ENCODE results near the gene PPP1R12B. TPM values are rescaled to one million over a fixed set of nuclear protein-coding genes. Genes with fewer than 3 reads are reported as not detected.
"Not testable (repeated sequence)": the region's sequence is repeated elsewhere in the genome, so short reads cannot be mapped to it uniquely, and the experiment has no call there.

The PPP1R12B gene
- total and polyA plus RNA-seq, 2 experiments from 2014 or later, result 8.1 to 15.0 TPM

DNA sequence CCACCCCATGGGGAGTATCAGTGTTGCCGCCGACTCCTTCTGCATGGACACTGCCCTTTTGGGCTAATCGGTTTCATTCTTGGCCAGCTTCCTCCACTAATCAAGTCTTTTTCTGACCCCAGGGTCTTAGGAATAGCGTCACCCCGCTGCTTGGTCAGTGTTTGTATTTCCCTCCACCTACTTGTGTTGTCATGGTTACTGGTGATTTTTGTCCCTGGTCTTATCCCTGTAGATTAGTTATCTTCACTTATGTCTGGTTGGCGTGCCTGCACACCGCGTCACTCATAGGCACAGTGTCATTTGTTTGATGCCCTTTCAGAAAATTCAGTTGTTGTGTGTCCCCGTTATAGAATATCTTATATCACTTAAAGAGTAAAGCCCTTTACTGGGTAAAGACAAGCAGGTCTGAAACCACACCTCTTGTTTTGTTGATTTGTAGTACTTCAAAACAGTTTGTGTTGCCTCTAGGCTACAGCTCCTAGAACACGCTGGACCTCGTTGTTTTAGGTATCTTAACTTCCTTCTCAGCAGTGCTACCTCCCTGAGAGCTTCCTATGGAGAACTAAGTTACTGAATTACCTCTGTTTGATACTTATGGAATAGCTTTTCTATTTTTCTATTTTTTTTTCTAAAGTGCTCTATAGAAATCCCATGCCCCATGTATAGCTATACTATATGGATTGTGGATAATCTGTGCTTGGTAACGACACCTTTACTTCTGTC is 868 bp downstream of the PPP1R12B start:
- H3K79me2 ChIP-seq, result peaks cover 54% of the 10 kb centered on the region

GRCh38 chr1:202351725-202352124 is 3.2 kb downstream of the PPP1R12B start:
- H3K4me3 ChIP-seq, result no peak overlapping the region

More for the DNA sequence above, 868 bp downstream of the PPP1R12B start:
- Histone ChIP-seq H3K9me2 (replicated peaks; ENCODE audit: insufficient read depth) (no peaks in the 10 kb centered on the region), H3K4me1 (ENCODE audit: insufficient read depth) (peaks cover 7% of the 10 kb centered on the region), H3K27me3 (no peaks in the 10 kb centered on the region), H3K4me2 (peak overlapping the region; percentile 88), H3K27ac (peak overlapping the region; percentile 81), H3K4me3 (peak overlapping the region; percentile 56), H3K36me3 (replicated peaks; ENCODE audit: insufficient read depth, low read depth) (no peaks in the 10 kb centered on the region), H2AFZ (peak overlapping the region; percentile 70), H4K20me1 (ENCODE audit: insufficient read depth, poor library complexity, severe bottlenecking) (peaks cover 3% of the 10 kb centered on the region), H3K9me3 (ENCODE audit: low read depth) (no peaks in the 10 kb centered on the region)
- TF ChIP-seq EZH2phosphoT487 (IDR thresholded peaks at IDR 0.05; ENCODE audit: low read depth, severe bottlenecking, unreplicated experiment), result no peak
- TF ChIP-seq EZH2 (IDR thresholded peaks at IDR 0.05; ENCODE audit: borderline replicate concordance), result no peak
- no peak for TF ChIP-seq CTCF (IDR thresholded peaks at IDR 0.05; ENCODE audit: poor library complexity)
- 7% methylated on average over 12 of the region's 12 CpGs for WGBS (ENCODE audit: low lambda C conversion rate, missing lambda C conversion rate)
- peak; percentile 48 for DNase-seq (ENCODE audit: low spot score)

GRCh38 chr1:202352583-202353197 is 4.2 kb downstream of the PPP1R12B start:
- H3K79me2 ChIP-seq, result peaks cover 75% of the 10 kb centered on the region
- H2AFZ ChIP-seq; H3K4me1 ChIP-seq (ENCODE audit: insufficient read depth); H3K27ac ChIP-seq; DNase-seq (ENCODE audit: low spot score); H3K27me3 ChIP-seq; H3K9me3 ChIP-seq (ENCODE audit: low read depth); H4K20me1 ChIP-seq (ENCODE audit: insufficient read depth, poor library complexity, severe bottlenecking); H3K4me2 ChIP-seq; H3K36me3 ChIP-seq (replicated peaks; ENCODE audit: insufficient read depth, low read depth); H3K4me3 ChIP-seq; H3K9me2 ChIP-seq (replicated peaks; ENCODE audit: insufficient read depth): not testable (repeated sequence)
- WGBS (ENCODE audit: low lambda C conversion rate, missing lambda C conversion rate), result 94% methylated on average over 11 of the region's 11 CpGs

More at GRCh38 chr1:202351725-202352124, 3.2 kb downstream of the PPP1R12B start:
- no peaks in the 10 kb centered on the region for H3K9me2 ChIP-seq (replicated peaks; ENCODE audit: insufficient read depth)
- WGBS (ENCODE audit: low lambda C conversion rate, missing lambda C conversion rate), result 73% methylated on average over 2 of the region's 2 CpGs
- no peaks in the 10 kb centered on the region for H3K9me3 ChIP-seq (ENCODE audit: low read depth)
- H3K79me2 ChIP-seq, result peaks cover 67% of the 10 kb centered on the region
- no peak overlapping the region for H3K27ac ChIP-seq
- H3K4me2 ChIP-seq, result no peak overlapping the region
- peaks cover 3% of the 10 kb centered on the region for H4K20me1 ChIP-seq (ENCODE audit: insufficient read depth, poor library complexity, severe bottlenecking)
- TF ChIP-seq CTCF (IDR thresholded peaks at IDR 0.05; ENCODE audit: poor library complexity) (no peak), EZH2phosphoT487 (IDR thresholded peaks at IDR 0.05; ENCODE audit: low read depth, severe bottlenecking, unreplicated experiment) (no peak), EZH2 (IDR thresholded peaks at IDR 0.05; ENCODE audit: borderline replicate concordance) (no peak)
- no peaks in the 10 kb centered on the region for H3K27me3 ChIP-seq
- H2AFZ ChIP-seq, result no peak overlapping the region
- H3K4me1 ChIP-seq (ENCODE audit: insufficient read depth), result peaks cover 7% of the 10 kb centered on the region
- no peak for DNase-seq (ENCODE audit: low spot score)
- no peaks in the 10 kb centered on the region for H3K36me3 ChIP-seq (replicated peaks; ENCODE audit: insufficient read depth, low read depth)

DNA sequence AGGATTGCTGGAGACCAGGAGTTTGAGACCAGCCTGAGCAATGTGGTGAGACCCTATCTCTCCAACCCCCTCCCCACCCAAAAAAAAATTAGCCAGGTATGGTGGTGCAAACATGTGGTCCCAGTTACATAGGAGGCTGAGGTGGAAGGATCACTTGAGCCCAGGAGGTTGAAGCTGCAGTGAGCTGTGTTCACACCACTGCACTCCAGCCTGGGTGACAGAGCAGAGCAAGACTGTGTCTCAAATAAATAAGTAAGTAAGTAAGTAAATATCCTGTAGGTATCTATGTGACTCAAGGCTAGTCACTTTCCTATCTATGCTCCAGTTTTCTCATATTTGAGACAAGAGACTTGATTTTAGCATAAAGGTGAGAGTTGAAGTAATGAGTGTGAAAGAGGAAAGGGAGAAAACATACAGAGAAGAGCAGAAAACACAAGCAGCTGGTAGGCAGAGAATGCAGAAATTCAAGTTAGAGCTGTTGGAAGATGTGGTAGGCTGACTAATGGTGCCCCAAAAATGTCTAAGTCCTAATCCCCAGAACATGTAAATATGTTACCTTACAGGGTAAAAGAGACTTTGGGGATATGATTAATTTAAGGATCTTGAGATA is 7.5 kb downstream of the PPP1R12B start:
- H2AFZ ChIP-seq, result no peak overlapping the region
- no peak overlapping the region for H3K4me2 ChIP-seq
- peaks cover 84% of the 10 kb centered on the region for H3K79me2 ChIP-seq
- H4K20me1 ChIP-seq (ENCODE audit: insufficient read depth, poor library complexity, severe bottlenecking), result no peaks in the 10 kb centered on the region
- TF ChIP-seq EZH2phosphoT487 (IDR thresholded peaks at IDR 0.05; ENCODE audit: low read depth, severe bottlenecking, unreplicated experiment), result no peak
- H3K27ac ChIP-seq, result peak overlapping the region; percentile 10
- no peaks in the 10 kb centered on the region for H3K27me3 ChIP-seq
- no peaks in the 10 kb centered on the region for H3K4me1 ChIP-seq (ENCODE audit: insufficient read depth)
- H3K4me3 ChIP-seq, result no peak overlapping the region
- no peaks in the 10 kb centered on the region for H3K9me3 ChIP-seq (ENCODE audit: low read depth)
- H3K9me2 ChIP-seq (replicated peaks; ENCODE audit: insufficient read depth), result no peaks in the 10 kb centered on the region
- H3K36me3 ChIP-seq (replicated peaks; ENCODE audit: insufficient read depth, low read depth), result no peaks in the 10 kb centered on the region
- no peak for DNase-seq (ENCODE audit: low spot score)
